Measurements from ENCODE around the gene BRAT1. TPM values are rescaled to one million over a fixed set of nuclear protein-coding genes. Genes with fewer than 3 reads are reported as not detected.
"Not testable (repeated sequence)": the region's sequence is repeated elsewhere in the genome, so short reads cannot be mapped to it uniquely, and the experiment has no call there.

The BRAT1 gene
- total RNA-seq, 1 donor from 2014 or later = 43.7 TPM

GRCh38 chr7:2540641-2541051 lies 14.7 kb downstream of the BRAT1 start:
- TF ChIP-seq, protein P1, sequence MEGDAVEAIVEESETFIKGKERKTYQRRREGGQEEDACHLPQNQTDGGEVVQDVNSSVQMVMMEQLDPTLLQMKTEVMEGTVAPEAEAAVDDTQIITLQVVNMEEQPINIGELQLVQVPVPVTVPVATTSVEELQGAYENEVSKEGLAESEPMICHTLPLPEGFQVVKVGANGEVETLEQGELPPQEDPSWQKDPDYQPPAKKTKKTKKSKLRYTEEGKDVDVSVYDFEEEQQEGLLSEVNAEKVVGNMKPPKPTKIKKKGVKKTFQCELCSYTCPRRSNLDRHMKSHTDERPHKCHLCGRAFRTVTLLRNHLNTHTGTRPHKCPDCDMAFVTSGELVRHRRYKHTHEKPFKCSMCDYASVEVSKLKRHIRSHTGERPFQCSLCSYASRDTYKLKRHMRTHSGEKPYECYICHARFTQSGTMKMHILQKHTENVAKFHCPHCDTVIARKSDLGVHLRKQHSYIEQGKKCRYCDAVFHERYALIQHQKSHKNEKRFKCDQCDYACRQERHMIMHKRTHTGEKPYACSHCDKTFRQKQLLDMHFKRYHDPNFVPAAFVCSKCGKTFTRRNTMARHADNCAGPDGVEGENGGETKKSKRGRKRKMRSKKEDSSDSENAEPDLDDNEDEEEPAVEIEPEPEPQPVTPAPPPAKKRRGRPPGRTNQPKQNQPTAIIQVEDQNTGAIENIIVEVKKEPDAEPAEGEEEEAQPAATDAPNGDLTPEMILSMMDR (IDR thresholded peaks at IDR 0.05; ENCODE audit: unreplicated experiment) = no peak
- DNase-seq (ENCODE audit: low spot score, unreplicated experiment) = no peak
- Mint-ChIP-seq H3K27ac (no peak overlapping the region), H3K36me3 (ENCODE audit: insufficient read depth) (peaks cover 4% of the 10 kb centered on the region), H3K27me3 (no peaks in the 10 kb centered on the region), H3K9me3 (ENCODE audit: low read depth) (no peaks in the 10 kb centered on the region), H3K4me3 (ENCODE audit: low read depth) (no peak overlapping the region), H3K4me1 (ENCODE audit: low read depth) (no peaks in the 10 kb centered on the region)

DNA sequence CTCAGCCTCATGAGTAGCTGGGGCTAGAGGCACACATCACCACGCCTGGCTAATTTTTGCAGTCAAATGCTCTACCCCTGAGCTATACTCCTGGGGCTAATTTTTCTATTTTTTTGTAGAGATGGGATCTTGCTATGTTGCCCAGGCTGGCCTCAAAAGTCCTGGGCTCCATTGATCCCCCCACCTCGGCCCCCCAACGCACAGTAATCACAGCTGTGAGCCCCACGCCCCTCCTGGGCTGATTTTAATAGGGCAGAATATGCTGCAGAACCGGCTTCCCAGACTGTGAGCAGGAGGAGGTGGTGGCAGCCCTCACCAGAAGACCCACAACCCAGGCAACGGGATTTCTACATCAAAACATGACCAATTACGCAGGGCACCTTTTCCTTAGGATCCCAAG lies 15.2 kb downstream of the BRAT1 start:
- H3K27me3 Mint-ChIP-seq = no peaks in the 10 kb centered on the region
- TF ChIP-seq, protein P1 (IDR thresholded peaks at IDR 0.05; ENCODE audit: unreplicated experiment) = no peak
- no peaks in the 10 kb centered on the region for H3K9me3 Mint-ChIP-seq (ENCODE audit: low read depth)
- DNase-seq (ENCODE audit: low spot score, unreplicated experiment) = no peak
- peaks cover 4% of the 10 kb centered on the region for H3K36me3 Mint-ChIP-seq (ENCODE audit: insufficient read depth)
- H3K4me1 Mint-ChIP-seq (ENCODE audit: low read depth) = no peaks in the 10 kb centered on the region
- no peak overlapping the region for H3K4me3 Mint-ChIP-seq (ENCODE audit: low read depth)
- no peak overlapping the region for H3K27ac Mint-ChIP-seq

DNA sequence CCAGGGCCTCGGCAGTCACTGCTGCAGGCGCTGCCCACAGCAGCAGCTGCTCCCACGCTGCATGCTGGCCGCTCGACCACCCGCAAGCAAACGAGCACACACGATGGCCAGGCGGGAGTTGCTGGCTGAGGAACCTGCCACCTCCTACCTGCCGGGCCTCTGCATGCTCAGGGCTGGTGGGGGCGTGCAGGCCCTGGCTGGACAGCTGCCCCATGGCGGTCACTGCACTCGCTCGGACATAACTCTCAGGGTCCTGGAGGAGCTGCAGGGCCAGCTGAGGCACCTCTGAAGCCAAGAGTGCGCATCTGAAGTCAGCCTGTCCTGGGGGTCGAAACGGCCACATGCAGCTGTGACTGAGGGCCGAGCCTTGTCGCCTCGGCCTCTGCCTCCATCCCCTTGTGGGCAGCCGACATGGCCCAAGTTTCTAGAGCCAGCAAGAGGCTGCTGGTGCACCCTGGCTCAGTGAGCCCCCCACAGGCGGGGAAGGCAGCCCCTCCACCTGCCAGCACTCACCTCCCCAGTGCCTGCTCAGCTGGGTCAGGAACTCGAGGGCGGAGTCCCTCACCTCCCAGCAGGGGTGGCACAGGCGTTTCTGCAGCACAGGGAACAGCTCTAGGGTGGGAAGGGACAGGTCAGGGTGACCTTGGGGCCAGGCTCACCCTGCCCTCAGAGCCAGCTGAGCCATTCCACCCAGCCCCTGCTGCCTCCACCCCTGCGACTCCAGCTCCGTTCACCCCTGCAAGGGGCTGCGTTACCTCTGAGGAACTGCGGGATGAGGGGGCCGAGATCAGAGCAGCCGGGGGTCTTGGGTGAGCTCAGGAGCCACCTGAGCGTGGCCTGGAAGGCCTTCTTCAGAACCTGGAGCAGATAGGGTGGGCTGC lies 16.1 kb downstream of the BRAT1 start:
- H3K9me3 Mint-ChIP-seq (ENCODE audit: low read depth) = no peaks in the 10 kb centered on the region
- TF ChIP-seq, protein P1 (IDR thresholded peaks at IDR 0.05; ENCODE audit: unreplicated experiment) = no peak
- H3K27ac Mint-ChIP-seq = peak overlapping the region; percentile 20
- H3K36me3 Mint-ChIP-seq (ENCODE audit: insufficient read depth) = peaks cover 2% of the 10 kb centered on the region
- no peak for DNase-seq (ENCODE audit: low spot score, unreplicated experiment)
- H3K27me3 Mint-ChIP-seq = no peaks in the 10 kb centered on the region
- H3K4me1 Mint-ChIP-seq (ENCODE audit: low read depth) = no peaks in the 10 kb centered on the region
- H3K4me3 Mint-ChIP-seq (ENCODE audit: low read depth) = no peak overlapping the region

DNA sequence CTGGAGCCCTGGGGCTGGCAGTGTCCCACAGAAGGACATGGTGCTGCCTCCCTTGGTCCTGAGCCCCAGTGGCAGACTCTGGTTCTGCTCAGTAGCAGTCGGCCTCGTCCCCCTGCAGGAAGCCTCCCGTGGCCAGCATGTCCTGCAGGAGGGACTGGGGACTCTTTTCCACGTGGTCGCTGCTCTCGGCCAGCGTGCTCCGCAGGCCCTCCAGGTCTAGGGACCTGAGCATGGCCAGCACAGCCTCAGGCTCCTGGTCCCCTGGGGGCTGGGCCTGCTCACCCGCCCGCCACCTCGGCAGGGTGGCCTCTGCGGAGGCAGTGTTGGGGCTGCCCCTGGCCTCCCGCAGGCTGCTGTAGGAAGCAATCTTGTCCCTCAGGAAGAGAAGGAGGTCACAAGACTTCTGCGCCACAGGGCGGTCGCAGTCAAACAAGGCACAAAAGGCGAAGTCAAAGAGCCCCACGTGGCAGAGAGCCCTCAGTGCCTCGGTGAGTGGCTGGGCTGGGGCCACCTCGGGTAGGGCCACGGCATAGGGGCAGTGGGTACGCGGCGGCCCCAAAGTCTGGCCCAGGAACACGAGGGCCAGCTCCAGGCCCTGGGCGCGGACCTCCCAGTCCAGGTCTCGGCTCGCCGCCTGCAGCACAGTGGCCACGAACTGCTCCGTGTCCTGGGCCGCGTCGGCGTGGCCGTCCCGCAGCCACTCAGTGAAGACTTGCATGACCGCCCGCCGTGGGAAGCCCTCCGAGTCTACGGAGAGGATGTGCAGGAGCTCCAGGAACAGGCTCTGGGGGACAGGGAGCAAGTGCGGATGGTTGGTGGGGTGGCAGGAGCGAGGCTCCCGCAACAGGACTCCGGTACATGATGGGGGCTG lies 17.1 kb downstream of the BRAT1 start:
- H3K4me1 Mint-ChIP-seq (ENCODE audit: low read depth) = no peaks in the 10 kb centered on the region
- TF ChIP-seq, protein P1 (IDR thresholded peaks at IDR 0.05; ENCODE audit: unreplicated experiment) = no peak
- no peak for DNase-seq (ENCODE audit: low spot score, unreplicated experiment)
- H3K27ac Mint-ChIP-seq = no peak overlapping the region
- H3K4me3 Mint-ChIP-seq (ENCODE audit: low read depth) = no peak overlapping the region
- no peaks in the 10 kb centered on the region for H3K27me3 Mint-ChIP-seq
- H3K36me3 Mint-ChIP-seq (ENCODE audit: insufficient read depth) = peaks cover 3% of the 10 kb centered on the region
- no peaks in the 10 kb centered on the region for H3K9me3 Mint-ChIP-seq (ENCODE audit: low read depth)

- H3K27me3 Mint-ChIP-seq; H3K4me1 Mint-ChIP-seq (ENCODE audit: low read depth); H3K4me3 Mint-ChIP-seq (ENCODE audit: low read depth): not testable (repeated sequence)
Observed at GRCh38 chr7:2535872-2536627, 19.3 kb downstream of the BRAT1 start.

DNA sequence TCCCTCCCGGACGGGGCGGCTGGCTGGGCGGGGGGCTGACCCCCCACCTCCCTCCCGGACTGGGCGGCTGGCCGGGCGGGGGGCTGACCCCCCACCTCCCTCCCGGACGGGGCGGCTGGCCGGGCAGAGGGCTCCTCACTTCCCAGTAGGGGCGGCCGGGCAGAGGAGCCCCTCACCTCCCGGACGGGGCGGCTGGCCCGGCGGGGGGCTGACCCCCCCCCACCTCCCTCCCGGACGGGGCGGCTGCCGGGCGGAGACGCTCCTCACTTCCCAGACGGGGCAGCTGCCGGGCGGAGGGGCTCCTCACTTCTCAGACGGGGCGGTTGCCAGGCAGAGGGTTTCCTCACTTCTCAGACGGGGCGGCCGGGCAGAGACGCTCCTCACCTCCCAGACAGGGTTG lies 21.1 kb downstream of the BRAT1 start:
- H3K4me3 Mint-ChIP-seq (ENCODE audit: low read depth); H3K27ac Mint-ChIP-seq; H3K36me3 Mint-ChIP-seq (ENCODE audit: insufficient read depth); DNase-seq (ENCODE audit: low spot score, unreplicated experiment); H3K9me3 Mint-ChIP-seq (ENCODE audit: low read depth); H3K27me3 Mint-ChIP-seq; H3K4me1 Mint-ChIP-seq (ENCODE audit: low read depth): not testable (repeated sequence)

More at GRCh38 chr7:2535872-2536627, 19.3 kb downstream of the BRAT1 start:
- DNase-seq (ENCODE audit: low spot score, unreplicated experiment); H3K27ac Mint-ChIP-seq; H3K36me3 Mint-ChIP-seq (ENCODE audit: insufficient read depth); H3K9me3 Mint-ChIP-seq (ENCODE audit: low read depth): not testable (repeated sequence)

DNA sequence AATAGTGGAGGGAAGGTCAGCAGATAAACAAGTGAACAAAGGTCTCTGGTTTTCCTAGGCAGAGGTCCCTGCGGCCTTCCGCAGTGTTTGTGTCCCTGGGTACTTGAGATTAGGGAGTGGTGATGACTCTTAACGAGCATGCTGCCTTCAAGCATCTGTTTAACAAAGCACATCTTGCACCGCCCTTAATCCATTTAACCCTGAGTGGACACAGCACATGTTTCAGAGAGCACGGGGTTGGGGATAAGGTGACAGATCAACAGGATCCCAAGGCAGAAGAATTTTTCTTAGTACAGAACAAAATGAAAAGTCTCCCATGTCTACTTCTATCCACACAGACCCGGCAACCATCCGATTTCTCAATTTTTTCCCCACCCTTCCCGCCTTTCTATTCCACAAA lies 21.8 kb downstream of the BRAT1 start:
- not testable (repeated sequence) for H3K27ac Mint-ChIP-seq; H3K9me3 Mint-ChIP-seq (ENCODE audit: low read depth)

GRCh38 chr7:2532816-2533215 lies 22.5 kb downstream of the BRAT1 start:
- H3K27me3 Mint-ChIP-seq; H3K4me3 Mint-ChIP-seq (ENCODE audit: low read depth); H3K9me3 Mint-ChIP-seq (ENCODE audit: low read depth); H3K27ac Mint-ChIP-seq; H3K36me3 Mint-ChIP-seq (ENCODE audit: insufficient read depth); DNase-seq (ENCODE audit: low spot score, unreplicated experiment); H3K4me1 Mint-ChIP-seq (ENCODE audit: low read depth): not testable (repeated sequence)

More for the DNA sequence above, 21.8 kb downstream of the BRAT1 start:
- H3K4me3 Mint-ChIP-seq (ENCODE audit: low read depth); H3K27me3 Mint-ChIP-seq; H3K4me1 Mint-ChIP-seq (ENCODE audit: low read depth); DNase-seq (ENCODE audit: low spot score, unreplicated experiment); H3K36me3 Mint-ChIP-seq (ENCODE audit: insufficient read depth): not testable (repeated sequence)
